ENCODE data around the gene GATB. TPM values are rescaled to one million over a fixed set of nuclear protein-coding genes. Genes with fewer than 3 reads are reported as not detected.

The GATB gene
- total and polyA plus RNA-seq, 12 donors: 17.2 to 59.8 (median 36.6) TPM

DNA sequence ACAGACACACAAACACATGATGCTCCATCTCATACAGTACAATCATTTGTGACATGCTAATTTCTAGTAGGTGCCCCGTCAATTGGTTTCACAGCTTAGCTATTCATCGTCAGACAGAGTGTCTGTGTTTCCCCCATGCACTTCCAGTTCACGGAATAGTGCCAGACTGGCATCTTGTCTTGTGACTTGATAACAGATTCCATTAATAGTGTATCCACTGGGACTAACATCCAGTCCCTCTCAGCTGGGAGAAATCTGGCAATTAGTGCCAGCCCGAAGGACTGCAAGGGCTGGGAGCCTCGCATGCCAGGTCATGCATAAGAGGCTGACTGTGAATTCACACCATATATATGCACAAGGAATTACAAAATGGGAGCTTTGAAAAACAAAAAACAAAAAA lies 20.2 kb upstream of the GATB start:
- H3K27ac ChIP-seq: no peak overlapping the region
- WGBS, 4 donors: 70 to 86% (median 77%) methylated on average over 5 of the region's 5 CpGs
- no peaks in the 10 kb centered on the region for H3K4me1 ChIP-seq (replicated peaks in 1 of 2)
- intact Hi-C loops (cut with DNase I): no loop called here
- no peaks in the 10 kb centered on the region for H3K27me3 ChIP-seq
- DNase-seq: no peak
- TF ChIP-seq POLR2A (IDR thresholded peaks at IDR 0.05): no peak
- TF ChIP-seq, protein P1, sequence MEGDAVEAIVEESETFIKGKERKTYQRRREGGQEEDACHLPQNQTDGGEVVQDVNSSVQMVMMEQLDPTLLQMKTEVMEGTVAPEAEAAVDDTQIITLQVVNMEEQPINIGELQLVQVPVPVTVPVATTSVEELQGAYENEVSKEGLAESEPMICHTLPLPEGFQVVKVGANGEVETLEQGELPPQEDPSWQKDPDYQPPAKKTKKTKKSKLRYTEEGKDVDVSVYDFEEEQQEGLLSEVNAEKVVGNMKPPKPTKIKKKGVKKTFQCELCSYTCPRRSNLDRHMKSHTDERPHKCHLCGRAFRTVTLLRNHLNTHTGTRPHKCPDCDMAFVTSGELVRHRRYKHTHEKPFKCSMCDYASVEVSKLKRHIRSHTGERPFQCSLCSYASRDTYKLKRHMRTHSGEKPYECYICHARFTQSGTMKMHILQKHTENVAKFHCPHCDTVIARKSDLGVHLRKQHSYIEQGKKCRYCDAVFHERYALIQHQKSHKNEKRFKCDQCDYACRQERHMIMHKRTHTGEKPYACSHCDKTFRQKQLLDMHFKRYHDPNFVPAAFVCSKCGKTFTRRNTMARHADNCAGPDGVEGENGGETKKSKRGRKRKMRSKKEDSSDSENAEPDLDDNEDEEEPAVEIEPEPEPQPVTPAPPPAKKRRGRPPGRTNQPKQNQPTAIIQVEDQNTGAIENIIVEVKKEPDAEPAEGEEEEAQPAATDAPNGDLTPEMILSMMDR (IDR thresholded peaks at IDR 0.05): no peak
- H3K4me3 ChIP-seq: no peak overlapping the region
- no peaks in the 10 kb centered on the region for H3K36me3 ChIP-seq (replicated peaks in 1 of 2)
- no peaks in the 10 kb centered on the region for H3K9me3 ChIP-seq (replicated peaks in 1 of 3)

DNA sequence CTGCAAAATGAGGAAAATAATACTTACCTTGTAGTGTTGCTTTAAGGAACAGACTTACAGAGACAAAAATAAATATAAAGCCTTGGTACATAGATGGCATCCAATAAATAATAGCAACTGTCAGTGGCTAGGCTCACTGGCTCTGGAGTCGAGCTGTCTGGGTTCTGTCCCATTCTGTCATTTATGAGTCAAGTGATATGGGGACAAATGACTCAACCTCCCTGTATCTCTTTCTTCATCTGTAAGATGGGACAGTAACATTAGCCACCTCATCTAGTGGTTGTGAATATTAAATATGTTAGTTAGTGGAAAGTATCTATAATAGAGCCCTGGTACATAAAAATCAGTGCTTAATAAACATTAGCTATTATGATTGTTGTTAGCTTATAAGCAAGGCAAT lies 16.7 kb upstream of the GATB start:
- Histone ChIP-seq H3K27me3 (no peaks in the 10 kb centered on the region), H3K9me3 (replicated peaks in 1 of 3) (no peaks in the 10 kb centered on the region), H3K4me1 (replicated peaks in 1 of 2) (no peaks in the 10 kb centered on the region), H3K36me3 (replicated peaks in 1 of 2) (no peaks in the 10 kb centered on the region), H3K27ac (no peak overlapping the region), H3K4me3 (no peak overlapping the region)
- 50 to 54% (median 51%) methylated on average over 1 of the region's 1 CpG for WGBS, 4 donors
- no peak for DNase-seq
- intact Hi-C loops (cut with DNase I): no loop called here
- no peak for TF ChIP-seq POLR2A (IDR thresholded peaks at IDR 0.05)
- TF ChIP-seq, protein P1 (IDR thresholded peaks at IDR 0.05): no peak

DNA sequence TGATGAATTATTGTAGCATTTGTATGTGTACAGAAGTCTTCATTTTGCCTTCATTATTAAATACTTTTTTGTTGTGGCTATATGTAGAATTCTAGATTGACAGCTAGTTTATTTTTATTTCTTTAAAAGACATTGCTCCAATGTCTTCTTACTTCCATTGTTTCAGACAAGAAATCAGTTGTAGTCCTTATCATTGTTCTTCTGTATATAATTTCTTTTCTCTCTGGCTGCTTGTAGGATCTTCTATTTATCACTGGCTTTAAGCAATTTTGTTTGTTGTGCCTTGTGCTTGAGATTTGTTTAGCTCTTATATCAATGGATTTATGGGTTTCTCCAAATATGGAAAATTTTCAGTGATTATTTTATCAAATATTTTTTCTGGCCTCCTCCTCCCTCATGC lies 13.5 kb upstream of the GATB start:
- DNase-seq: no peak
- Histone ChIP-seq H3K27me3 (no peaks in the 10 kb centered on the region), H3K9me3 (replicated peaks in 1 of 3) (no peaks in the 10 kb centered on the region), H3K36me3 (replicated peaks in 1 of 2) (no peaks in the 10 kb centered on the region), H3K27ac (no peak overlapping the region), H3K4me1 (replicated peaks in 1 of 2) (no peaks in the 10 kb centered on the region), H3K4me3 (no peak overlapping the region)
- intact Hi-C loops (cut with DNase I): no loop called here
- TF ChIP-seq, protein P1 (IDR thresholded peaks at IDR 0.05): no peak
- TF ChIP-seq POLR2A (IDR thresholded peaks at IDR 0.05): no peak

DNA sequence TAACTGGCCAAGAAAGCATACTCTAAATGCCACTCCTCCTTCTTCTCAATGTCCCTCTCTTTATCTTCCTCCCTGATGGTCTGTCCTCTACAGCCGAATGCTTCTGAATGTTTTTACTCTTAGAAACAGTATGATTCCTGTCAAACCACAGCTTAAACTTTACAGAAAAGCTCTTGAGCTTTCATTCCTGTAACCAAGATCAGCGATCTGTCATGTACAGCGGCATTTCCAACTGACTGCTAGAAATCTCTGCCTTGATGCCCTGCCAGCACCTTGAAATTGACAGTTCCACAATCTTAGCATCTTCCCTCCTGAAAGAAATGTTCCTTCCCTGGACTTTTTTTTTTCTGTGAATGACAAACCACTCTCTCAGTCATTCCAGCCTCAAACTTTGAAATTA lies 11.5 kb upstream of the GATB start:
- DNase-seq: no peak
- Histone ChIP-seq H3K9me3 (replicated peaks in 1 of 3) (no peaks in the 10 kb centered on the region), H3K36me3 (replicated peaks in 1 of 2) (no peaks in the 10 kb centered on the region), H3K4me3 (no peak overlapping the region), H3K27ac (no peak overlapping the region), H3K27me3 (no peaks in the 10 kb centered on the region), H3K4me1 (replicated peaks in 1 of 2) (no peaks in the 10 kb centered on the region)
- WGBS, 4 donors: 65 to 70% (median 69%) methylated on average over 3 of the region's 3 CpGs
- intact Hi-C loops (cut with DNase I): no loop called here
- TF ChIP-seq, protein P1 (IDR thresholded peaks at IDR 0.05): no peak
- TF ChIP-seq POLR2A (IDR thresholded peaks at IDR 0.05): no peak

All from adrenal gland (tissue), 12 donors.